ENCODE results near the gene BRD7.

DNA sequence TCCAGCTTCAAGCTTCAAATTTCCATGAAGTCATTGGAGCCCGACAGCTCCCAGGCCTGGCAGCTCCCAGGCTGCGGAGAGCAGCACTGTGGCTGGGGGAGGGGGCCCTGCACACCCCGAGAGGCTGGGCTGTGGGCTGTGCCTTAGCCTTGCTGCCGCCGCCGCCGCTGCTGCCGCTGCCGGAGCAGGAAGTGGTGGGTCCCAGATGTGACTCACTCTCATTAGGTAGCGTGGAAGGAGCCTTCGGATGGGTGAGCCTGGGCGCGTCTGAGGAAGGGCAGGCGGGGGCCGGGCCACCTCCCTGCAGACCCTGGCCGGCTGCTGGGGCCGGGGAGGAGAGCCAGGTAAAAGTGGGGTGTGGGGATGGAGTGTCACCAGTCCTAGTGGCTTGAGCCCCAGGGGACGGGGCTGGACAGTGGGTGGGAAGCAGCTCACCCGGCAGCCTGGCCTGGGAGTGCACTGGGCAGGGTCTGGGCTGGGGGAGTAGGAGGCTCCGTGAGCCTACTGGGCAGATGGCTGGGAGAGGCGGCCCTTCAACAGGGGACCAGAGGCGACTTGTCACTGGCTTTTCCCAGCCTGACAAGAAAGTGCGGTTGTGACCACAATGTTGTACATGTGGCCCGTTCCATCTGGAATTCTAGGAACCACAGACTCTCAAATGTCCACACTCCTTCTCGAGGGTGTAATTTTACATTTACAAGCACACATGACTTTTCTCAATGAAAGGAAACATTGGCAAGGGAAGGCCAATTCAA lies 102.3 kb downstream of the BRD7 start, which contains the start of gene ADCY7:
- TF ChIP-seq, protein P1, sequence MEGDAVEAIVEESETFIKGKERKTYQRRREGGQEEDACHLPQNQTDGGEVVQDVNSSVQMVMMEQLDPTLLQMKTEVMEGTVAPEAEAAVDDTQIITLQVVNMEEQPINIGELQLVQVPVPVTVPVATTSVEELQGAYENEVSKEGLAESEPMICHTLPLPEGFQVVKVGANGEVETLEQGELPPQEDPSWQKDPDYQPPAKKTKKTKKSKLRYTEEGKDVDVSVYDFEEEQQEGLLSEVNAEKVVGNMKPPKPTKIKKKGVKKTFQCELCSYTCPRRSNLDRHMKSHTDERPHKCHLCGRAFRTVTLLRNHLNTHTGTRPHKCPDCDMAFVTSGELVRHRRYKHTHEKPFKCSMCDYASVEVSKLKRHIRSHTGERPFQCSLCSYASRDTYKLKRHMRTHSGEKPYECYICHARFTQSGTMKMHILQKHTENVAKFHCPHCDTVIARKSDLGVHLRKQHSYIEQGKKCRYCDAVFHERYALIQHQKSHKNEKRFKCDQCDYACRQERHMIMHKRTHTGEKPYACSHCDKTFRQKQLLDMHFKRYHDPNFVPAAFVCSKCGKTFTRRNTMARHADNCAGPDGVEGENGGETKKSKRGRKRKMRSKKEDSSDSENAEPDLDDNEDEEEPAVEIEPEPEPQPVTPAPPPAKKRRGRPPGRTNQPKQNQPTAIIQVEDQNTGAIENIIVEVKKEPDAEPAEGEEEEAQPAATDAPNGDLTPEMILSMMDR (IDR thresholded peaks at IDR 0.05) = no peak
- TF ChIP-seq POLR2A (IDR thresholded peaks at IDR 0.05) (peak in 1 of 2 donors; percentile 5), EP300 (IDR thresholded peaks at IDR 0.05) (no peak)
